ENCODE measurements around the gene PCNX1.
"Not testable (repeated sequence)": the region's sequence is repeated elsewhere in the genome, so short reads cannot be mapped to it uniquely, and the experiment has no call there.

The PCNX1 gene

GRCh38 chr14:70916300-70916699, 9.0 kb downstream of the PCNX1 start:
- no peak for DNase-seq (ENCODE audit: low read depth in 2 of 2)

- DNase-seq (ENCODE audit: low read depth in 2 of 2), result no peak
These were observed 9.5 kb downstream of the PCNX1 start for GRCh38 chr14:70916799-70917198.

- no peak for DNase-seq (ENCODE audit: low read depth in 2 of 2)
These were observed 10.4 kb downstream of the PCNX1 start for GRCh38 chr14:70917633-70918032.

GRCh38 chr14:70919774-70920173, 12.5 kb downstream of the PCNX1 start:
- no peak for DNase-seq (ENCODE audit: low read depth in 2 of 2)

- no peak for DNase-seq (ENCODE audit: low read depth in 2 of 2)
These were observed 13.3 kb downstream of the PCNX1 start for GRCh38 chr14:70920608-70921007.

- DNase-seq (ENCODE audit: low read depth in 2 of 2), result no peak
These were observed 14.4 kb downstream of the PCNX1 start for GRCh38 chr14:70921669-70922068.

- DNase-seq (ENCODE audit: low read depth in 2 of 2), result no peak
These were observed 17.3 kb downstream of the PCNX1 start for GRCh38 chr14:70924521-70924920.

- DNase-seq (ENCODE audit: low read depth in 2 of 2), result no peak
These were observed 19.1 kb downstream of the PCNX1 start for GRCh38 chr14:70926235-70926830.

GRCh38 chr14:70931008-70931407, 23.7 kb downstream of the PCNX1 start:
- no peak for DNase-seq (ENCODE audit: low read depth in 2 of 2)

- DNase-seq (ENCODE audit: low read depth in 2 of 2), result no peak
These were observed 26.8 kb downstream of the PCNX1 start for GRCh38 chr14:70934084-70934483.

- DNase-seq (ENCODE audit: low read depth in 2 of 2), result no peak
These were observed 27.4 kb downstream of the PCNX1 start for GRCh38 chr14:70934502-70935134.

GRCh38 chr14:70935135-70935534, 27.9 kb downstream of the PCNX1 start:
- DNase-seq (ENCODE audit: low read depth in 2 of 2), result no peak

GRCh38 chr14:70939693-70940092, 32.4 kb downstream of the PCNX1 start:
- DNase-seq (ENCODE audit: low read depth in 2 of 2), result not testable (repeated sequence)

- DNase-seq (ENCODE audit: low read depth in 2 of 2), result peak; percentile 34 to 37
These were observed 34.5 kb downstream of the PCNX1 start for GRCh38 chr14:70941637-70942341.

- DNase-seq (ENCODE audit: low read depth in 2 of 2), result no peak
These were observed 35.1 kb downstream of the PCNX1 start for GRCh38 chr14:70942342-70942706.

- DNase-seq (ENCODE audit: low read depth in 2 of 2), result not testable (repeated sequence)
These were observed 35.5 kb downstream of the PCNX1 start for GRCh38 chr14:70942721-70943120.

GRCh38 chr14:70943838-70944237, 36.6 kb downstream of the PCNX1 start:
- no peak for DNase-seq (ENCODE audit: low read depth in 2 of 2)

GRCh38 chr14:70947739-70948138, 40.5 kb downstream of the PCNX1 start:
- DNase-seq (ENCODE audit: low read depth in 2 of 2), result no peak

GRCh38 chr14:70952485-70952884, 45.2 kb downstream of the PCNX1 start:
- no peak for DNase-seq (ENCODE audit: low read depth in 2 of 2)

GRCh38 chr14:70954068-70954467, 46.8 kb downstream of the PCNX1 start:
- no peak for DNase-seq (ENCODE audit: low read depth in 2 of 2)

GRCh38 chr14:70955543-70956480, 48.6 kb downstream of the PCNX1 start:
- DNase-seq (ENCODE audit: low read depth in 2 of 2), result peak in 1 of 2 donors; percentile 21

- no peak for DNase-seq (ENCODE audit: low read depth in 2 of 2)
These were observed 49.3 kb downstream of the PCNX1 start for GRCh38 chr14:70956511-70956910.

Data from stimulated activated CD8-positive, alpha-beta memory T cell treated with anti-CD3 and anti-CD28 coated beads, Interleukin-7, amount 100 ng/mL, for 4 hours (primary cell).